CD4-positive, alpha-beta memory T cell (primary cell): ENCODE results near the gene MRTFA. TPM values are rescaled to one million over a fixed set of nuclear protein-coding genes. Genes with fewer than 3 reads are reported as not detected.
A peak's percentile ranks its signal among the peaks of the same experiment; 100 is the strongest.

ENCODE experiments used
- CTCF ChIA-PET: fragments of 350-600 bp; sonication (Branson Sonifier 250); formaldehyde crosslinking; loops from one replicate; lab custom pipeline; 2021; ENCODE audit warnings: inconsistent platforms; ENCODE audit not compliant: partially characterized antibody; lab: Charles Lee
- POLR2A ChIA-PET: fragments of 350-600 bp; sonication (Branson Sonifier 250); formaldehyde crosslinking; loops from one replicate; lab custom pipeline; 2021; ENCODE audit not compliant: partially characterized antibody; lab: Charles Lee
- DNase-seq, 5 donors: peaks; one replicate each; pipeline versions ENCODE4 v3.0.0 to v3.0.0-alpha.2; 2020 to 2022; ENCODE audit warnings: mixed read lengths in 1 of 5
- H3K27ac ChIP-seq: one replicate; pipeline ENCODE4 v1.7.0; 2013; ENCODE audit warnings: low read depth, low read length
- H3K27me3 ChIP-seq: 2 replicates; pipeline ENCODE4 v1.7.0; 2013; ENCODE audit warnings: mild to moderate bottlenecking, low read length, moderate library complexity; ENCODE audit not compliant: insufficient read depth
- H3K36me3 ChIP-seq: 2 replicates; pipeline ENCODE4 v1.7.0; 2013; ENCODE audit warnings: mild to moderate bottlenecking, low read length, moderate library complexity; ENCODE audit not compliant: insufficient read depth
- H3K4me1 ChIP-seq: 2 replicates; pipeline ENCODE4 v1.7.0; 2013; ENCODE audit warnings: mild to moderate bottlenecking, low read length, moderate library complexity; ENCODE audit not compliant: insufficient read depth
- H3K4me3 ChIP-seq, 2 donors: one replicate each; pipeline ENCODE4 v1.7.0; 2013; ENCODE audit warnings: low read length in 2 of 2, mild to moderate bottlenecking in 1 of 2
- H3K9me3 ChIP-seq, 2 donors: one replicate each; pipeline ENCODE4 v1.7.0; 2013; ENCODE audit warnings: low read length in 2 of 2, control low read depth in 1 of 2; ENCODE audit not compliant: control insufficient read depth in 1 of 2
- H3K27ac Mint-ChIP-seq, 7 donors: one replicate each; pipeline ENCODE4 v1.8.0; 2020 to 2021; ENCODE audit warnings: mixed read lengths in 7 of 7, mild to moderate bottlenecking in 6 of 7, inconsistent platforms in 3 of 7, moderate library complexity in 3 of 7
- H3K27me3 Mint-ChIP-seq, 2 donors: one replicate each; pipeline ENCODE4 v1.8.0; 2020 to 2021; ENCODE audit warnings: mixed read lengths in 2 of 2
- H3K36me3 Mint-ChIP-seq, 2 donors: one replicate each; pipeline ENCODE4 v1.8.0; 2020 to 2021; ENCODE audit warnings: mixed read lengths in 2 of 2, inconsistent platforms in 1 of 2, mild to moderate bottlenecking in 1 of 2
- H3K4me1 Mint-ChIP-seq, 4 donors: one replicate each; pipeline ENCODE4 v1.8.0; 2020 to 2021; ENCODE audit warnings: mixed read lengths in 4 of 4, mild to moderate bottlenecking in 1 of 4
- H3K4me3 Mint-ChIP-seq, 8 donors: one replicate each; pipeline ENCODE4 v1.8.0; 2020 to 2021; ENCODE audit warnings: mixed read lengths in 8 of 8, mild to moderate bottlenecking in 7 of 8, moderate library complexity in 6 of 8, inconsistent platforms in 3 of 8
- H3K9me3 Mint-ChIP-seq, 8 donors: one replicate each; pipeline ENCODE4 v1.8.0; 2020 to 2021; ENCODE audit warnings: mixed read lengths in 8 of 8, mild to moderate bottlenecking in 5 of 8, inconsistent platforms in 3 of 8, moderate library complexity in 1 of 8
- intact Hi-C: fragments of 100-400 bp; cut with micrococcal nuclease; formaldehyde crosslinking; loops from one replicate; pipeline ENCODE4 v1.15.1; 2023
- polyA plus RNA-seq, 2 donors: library from polyadenylated mRNA; unstranded; fragments of 300-500 nt; fragmentation: Illumina TruSeq; gene quantifications; one replicate each; pipeline ENCODE4 v1.2.3, GENCODE V29; 2021
- total RNA-seq, 2 experiments: library from RNA; stranded (reverse); gene quantifications; one replicate each; pipeline ENCODE4 v1.2.3, GENCODE V29; 2021

The MRTFA gene
- total and polyA plus RNA-seq, 4 experiments from 2014 or later = 5.3 to 91.6 (median 50.9) TPM

DNA sequence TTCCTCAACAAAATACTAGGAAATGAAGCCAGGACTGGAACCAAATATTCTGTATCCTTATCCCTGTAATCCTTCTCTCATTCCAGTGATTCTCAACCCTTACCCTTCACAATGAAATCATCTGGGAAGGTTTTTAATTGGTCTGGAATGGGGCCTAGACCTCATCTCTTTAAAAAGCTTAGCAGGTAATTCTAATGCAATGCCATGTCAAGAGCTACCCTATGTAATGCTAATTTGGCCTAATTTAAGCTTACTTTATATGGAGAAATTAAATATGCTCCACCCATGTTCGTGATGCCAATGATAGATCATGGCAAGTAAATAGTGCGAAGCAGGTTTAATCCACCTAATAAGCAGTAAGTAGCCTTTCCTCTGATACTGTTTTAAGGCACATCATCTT is 164.5 kb downstream of the MRTFA start:
- peaks cover 0 to 2% of the 10 kb centered on the region in 2 donors for H3K36me3 Mint-ChIP-seq
- H3K4me1 Mint-ChIP-seq = peaks cover 8 to 29% (median 13%) of the 10 kb centered on the region in 4 donors
- no peak for DNase-seq
- POLR2A ChIA-PET = interaction anchor here (2.6 kb wide), 1 partner anchor 10 kb away, joined by 7 read pairs; no protein-coding TSS in a partner anchor
- H3K4me1 ChIP-seq = no peaks in the 10 kb centered on the region
- H3K4me3 Mint-ChIP-seq = no peak overlapping the region
- H3K9me3 ChIP-seq = no peaks in the 10 kb centered on the region
- no peaks in the 10 kb centered on the region for H3K27me3 Mint-ChIP-seq
- CTCF ChIA-PET = interaction anchor here (0.6 to 3.5 kb wide), 6 partner anchors 10 to 36 kb away, joined by 3 to 20 read pairs (median 3); no protein-coding TSS in a partner anchor
- intact Hi-C loops = no loop called here
- H3K36me3 ChIP-seq = no peaks in the 10 kb centered on the region
- H3K27ac Mint-ChIP-seq = no peak overlapping the region
- H3K27me3 ChIP-seq = no peaks in the 10 kb centered on the region
- H3K4me3 ChIP-seq = no peak overlapping the region
- H3K27ac ChIP-seq = no peak overlapping the region
- no peaks in the 10 kb centered on the region for H3K9me3 Mint-ChIP-seq

- Histone ChIP-seq H3K27ac (no peak overlapping the region), H3K36me3 (no peaks in the 10 kb centered on the region), H3K27me3 (no peaks in the 10 kb centered on the region), H3K9me3 (no peaks in the 10 kb centered on the region), H3K4me3 (no peak overlapping the region), H3K4me1 (peaks cover 9% of the 10 kb centered on the region)
- intact Hi-C loops = no loop called here
- Mint-ChIP-seq H3K4me1 (peaks cover 18 to 30% (median 21%) of the 10 kb centered on the region in 4 donors), H3K27ac (peak overlapping the region in 2 of 7 donors; percentile 36 to 51), H3K27me3 (no peaks in the 10 kb centered on the region), H3K4me3 (no peak overlapping the region), H3K36me3 (peaks cover 0 to 2% of the 10 kb centered on the region in 2 donors), H3K9me3 (no peaks in the 10 kb centered on the region)
- no peak for DNase-seq
- ChIA-PET CTCF (no interaction called here), POLR2A (no interaction called here)
Observed at GRCh38 chr22:40469181-40469580, 167.3 kb downstream of the MRTFA start.

- H3K36me3 ChIP-seq = no peaks in the 10 kb centered on the region
- no peaks in the 10 kb centered on the region for H3K9me3 ChIP-seq
- ChIA-PET POLR2A (interaction anchor here (0.8 kb wide), 1 partner anchor 17 kb away, joined by 3 read pairs; no protein-coding TSS in a partner anchor), CTCF (no interaction called here)
- H3K4me1 ChIP-seq = peaks cover 14% of the 10 kb centered on the region
- no peak overlapping the region for H3K27ac ChIP-seq
- Mint-ChIP-seq H3K4me3 (no peak overlapping the region), H3K4me1 (peaks cover 19 to 36% (median 24%) of the 10 kb centered on the region in 4 donors), H3K9me3 (no peaks in the 10 kb centered on the region), H3K27ac (no peak overlapping the region), H3K36me3 (peaks cover 0 to 2% of the 10 kb centered on the region in 2 donors), H3K27me3 (no peaks in the 10 kb centered on the region)
- no peaks in the 10 kb centered on the region for H3K27me3 ChIP-seq
- DNase-seq = no peak
- H3K4me3 ChIP-seq = no peak overlapping the region
- intact Hi-C loops = no loop called here
Observed at GRCh38 chr22:40468616-40469015, 167.9 kb downstream of the MRTFA start.

- Mint-ChIP-seq H3K36me3 (peaks cover 1 to 3% of the 10 kb centered on the region in 2 donors), H3K27me3 (no peaks in the 10 kb centered on the region), H3K4me1 (peaks cover 21 to 43% (median 34%) of the 10 kb centered on the region in 4 donors), H3K4me3 (no peak overlapping the region), H3K27ac (peak overlapping the region in 1 of 7 donors; percentile 30), H3K9me3 (no peaks in the 10 kb centered on the region)
- no peak overlapping the region for H3K27ac ChIP-seq
- no peak overlapping the region for H3K4me3 ChIP-seq
- no peak for DNase-seq
- H3K4me1 ChIP-seq = peaks cover 20% of the 10 kb centered on the region
- intact Hi-C loops = no loop called here
- no peaks in the 10 kb centered on the region for H3K27me3 ChIP-seq
- ChIA-PET POLR2A (no interaction called here), CTCF (interaction anchor here (1.0 kb wide), 1 partner anchor 30 kb away, joined by 7 read pairs; no protein-coding TSS in a partner anchor)
- no peaks in the 10 kb centered on the region for H3K36me3 ChIP-seq
- no peaks in the 10 kb centered on the region for H3K9me3 ChIP-seq
Observed at GRCh38 chr22:40466976-40467375, 169.5 kb downstream of the MRTFA start.

DNA sequence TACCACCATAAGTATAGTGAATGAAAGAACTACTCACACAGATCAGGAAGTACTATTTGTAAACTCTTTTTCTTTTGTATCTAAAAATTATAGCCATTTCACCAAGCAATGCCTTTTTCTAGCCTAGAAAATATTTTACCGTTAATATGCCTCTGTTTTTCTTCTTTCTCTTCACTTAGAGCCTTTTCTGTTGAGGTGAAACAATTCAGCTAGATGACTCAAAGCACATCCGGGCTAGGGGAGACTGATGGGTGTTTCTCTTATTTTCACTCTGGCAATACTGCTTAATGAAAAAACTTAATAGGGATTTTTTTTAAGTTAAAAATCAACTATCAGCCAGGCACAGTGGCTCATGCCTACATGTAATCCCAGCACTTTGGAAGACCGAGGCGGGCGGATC is 172.8 kb downstream of the MRTFA start:
- Mint-ChIP-seq H3K4me1 (peaks cover 46 to 68% (median 57%) of the 10 kb centered on the region in 4 donors), H3K27ac (peak overlapping the region; percentile 89 to 95 (median 93)), H3K27me3 (no peaks in the 10 kb centered on the region), H3K9me3 (no peaks in the 10 kb centered on the region), H3K36me3 (peaks cover 17% of the 10 kb centered on the region in 2 donors), H3K4me3 (peak overlapping the region; percentile 78 to 99 (median 98))
- DNase-seq = peak; percentile 33 to 54 (median 37)
- POLR2A ChIA-PET = interaction anchor here (0.7 to 4.5 kb wide), 15 partner anchors 11 to 220 kb away, joined by 3 to 45 read pairs (median 3); partner anchors contain the start of genes MRTFA and SGSM3
- H3K27ac ChIP-seq = peak overlapping the region; percentile 64
- intact Hi-C loops = loop anchor here (2.0 kb wide), 1 partner anchor 27 kb away; no protein-coding TSS in a partner anchor
- H3K4me1 ChIP-seq = peaks cover 52% of the 10 kb centered on the region
- H3K9me3 ChIP-seq = no peaks in the 10 kb centered on the region
- H3K27me3 ChIP-seq = no peaks in the 10 kb centered on the region
- peak overlapping the region; percentile 59 to 75 for H3K4me3 ChIP-seq
- H3K36me3 ChIP-seq = peaks cover 4% of the 10 kb centered on the region
- CTCF ChIA-PET = interaction anchor here (0.7 to 4.5 kb wide), 4 partner anchors 24 to 66 kb away, joined by 3 to 30 read pairs (median 16); no protein-coding TSS in a partner anchor

DNA sequence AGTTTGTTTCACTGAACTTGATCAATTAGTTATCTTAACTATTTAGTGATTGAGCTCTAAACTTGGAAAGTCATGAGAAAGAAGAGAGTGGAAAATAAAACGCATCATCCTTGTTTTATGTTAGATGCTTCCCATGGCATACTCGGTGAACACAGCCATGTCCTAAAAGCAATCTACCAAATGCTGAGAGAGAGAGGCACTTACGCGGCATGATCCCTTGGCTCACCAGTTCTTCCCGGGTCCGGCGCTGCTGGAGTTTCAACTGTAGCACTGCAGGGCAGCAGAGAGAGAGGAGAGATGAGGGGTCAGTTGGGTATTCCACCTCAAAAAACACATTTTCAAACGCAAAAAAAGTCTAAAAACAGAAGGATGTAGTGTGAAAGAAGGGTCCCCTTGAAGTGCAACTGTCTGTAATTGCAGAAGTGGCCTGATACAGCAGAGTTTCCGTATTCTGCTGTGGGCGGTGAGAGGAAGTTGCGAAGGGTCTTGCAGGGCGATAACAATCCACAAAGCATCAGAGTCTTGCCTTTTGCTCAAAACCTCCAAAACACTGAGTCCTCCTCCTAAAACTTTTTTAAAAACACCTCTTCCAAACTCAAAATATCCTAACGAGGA is 173.4 kb downstream of the MRTFA start:
- Mint-ChIP-seq H3K27ac (peak overlapping the region; percentile 89 to 95 (median 93)), H3K27me3 (no peaks in the 10 kb centered on the region), H3K4me3 (peak overlapping the region; percentile 78 to 99 (median 98)), H3K4me1 (peaks cover 48 to 70% (median 61%) of the 10 kb centered on the region in 4 donors), H3K36me3 (peaks cover 21% of the 10 kb centered on the region in 2 donors), H3K9me3 (no peaks in the 10 kb centered on the region)
- ChIA-PET POLR2A (interaction anchor here (0.7 to 4.5 kb wide), 19 partner anchors 9 to 220 kb away, joined by 3 to 45 read pairs (median 4); partner anchors contain the start of genes MRTFA and SGSM3), CTCF (interaction anchor here (0.7 to 4.5 kb wide), 5 partner anchors 9 to 66 kb away, joined by 3 to 30 read pairs (median 6); no protein-coding TSS in a partner anchor)
- H3K9me3 ChIP-seq = no peaks in the 10 kb centered on the region
- H3K4me1 ChIP-seq = peaks cover 57% of the 10 kb centered on the region
- H3K27ac ChIP-seq = peak overlapping the region; percentile 64
- peak overlapping the region; percentile 59 to 75 for H3K4me3 ChIP-seq
- intact Hi-C loops = loop anchor here (2.0 kb wide), 1 partner anchor 26 kb away; no protein-coding TSS in a partner anchor
- no peaks in the 10 kb centered on the region for H3K27me3 ChIP-seq
- DNase-seq = peak; percentile 36 to 58 (median 47)
- H3K36me3 ChIP-seq = peaks cover 4% of the 10 kb centered on the region
